MCF 10A (cell line): Measurements from ENCODE around the gene BNC2. TPM values are rescaled to one million over a fixed set of nuclear protein-coding genes. Genes with fewer than 3 reads are reported as not detected.

ENCODE experiments used
- BruUV-seq: library from RNA; stranded (reverse); fragments of 400-500 nt; replicated peaks from 2 replicates; lab custom pipeline; 2021; lab: Mats Ljungman, UMichigan
- CTCF ChIA-PET: fragments of 300-600 bp; sonication (Branson Sonifier 250); formaldehyde crosslinking; extraction: SDS; loops from one replicate; lab custom pipeline; 2021; ENCODE audit warnings: antibody characterized with exemption, inconsistent platforms; lab: Yijun Ruan, JAX
- POLR2A ChIA-PET: fragments of 300-600, 350-650 bp; sonication (Branson Sonifier 250); formaldehyde crosslinking; extraction: SDS; loops from one replicate; lab custom pipeline; 2020; ENCODE audit warnings: antibody characterized with exemption, inconsistent platforms; lab: Yijun Ruan, JAX
- DNase-seq: peaks from one replicate; pipeline ENCODE4 v3.0.0-alpha.2; 2018; ENCODE audit not compliant: unreplicated experiment
- H3K27ac Mint-ChIP-seq: one replicate; pipeline ENCODE4 v1.8.0; 2022; ENCODE audit warnings: mild to moderate bottlenecking, low read depth, mixed read lengths; ENCODE audit not compliant: unreplicated experiment
- H3K27me3 Mint-ChIP-seq: one replicate; pipeline ENCODE4 v1.8.0; 2022; ENCODE audit warnings: mixed read lengths; ENCODE audit not compliant: insufficient read depth, unreplicated experiment
- H3K36me3 Mint-ChIP-seq: one replicate; pipeline ENCODE4 v1.8.0; 2022; ENCODE audit warnings: mild to moderate bottlenecking, moderate library complexity, mixed read lengths; ENCODE audit not compliant: insufficient read depth, unreplicated experiment
- H3K4me1 Mint-ChIP-seq: one replicate; pipeline ENCODE4 v1.8.0; 2022; ENCODE audit warnings: mixed read lengths; ENCODE audit not compliant: insufficient read depth, unreplicated experiment
- H3K4me3 Mint-ChIP-seq: one replicate; pipeline ENCODE4 v1.8.0; 2022; ENCODE audit warnings: mild to moderate bottlenecking, moderate library complexity, mixed read lengths; ENCODE audit not compliant: unreplicated experiment
- H3K9me3 Mint-ChIP-seq: one replicate; pipeline ENCODE4 v1.8.0; 2022; ENCODE audit warnings: mixed read lengths; ENCODE audit not compliant: unreplicated experiment
- intact Hi-C: fragments of 100-400 bp; cut with micrococcal nuclease; formaldehyde crosslinking; loops from 2 replicates; pipeline ENCODE4 v1.14.1; 2022
- total RNA-seq: library from RNA; stranded (reverse); gene quantifications from 2 replicates; pipeline ENCODE4 v1.2.3, GENCODE V29; 2022
- TF ChIP-seq, protein P1 (sequence below): fragments of 200-600 bp; IDR thresholded peaks from one replicate; pipeline ENCODE4 v1.8.0; 2022; ENCODE audit warnings: antibody characterized with exemption, mild to moderate bottlenecking; ENCODE audit not compliant: unreplicated experiment

The BNC2 gene
- total RNA-seq, 1 experiment from 2014 or later, result not detected

DNA sequence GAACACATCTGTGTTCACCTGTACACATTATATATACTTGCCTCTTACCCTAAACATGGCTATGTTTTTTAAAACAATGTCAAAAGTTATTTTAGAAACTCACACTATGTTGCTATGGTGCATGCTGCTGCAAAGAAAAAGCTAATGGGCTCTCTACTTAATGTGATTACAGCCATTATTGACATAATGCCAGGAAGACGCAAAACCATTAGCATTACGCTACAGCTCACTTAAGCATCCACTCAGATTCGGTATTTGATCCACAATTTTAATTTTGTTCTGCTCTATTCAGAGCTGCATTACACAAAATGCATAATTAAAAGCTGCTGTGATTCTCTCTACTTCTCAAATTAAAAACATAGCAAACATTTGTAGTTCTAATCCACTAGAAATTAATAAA lies 395.2 kb downstream of the BNC2 start:
- H3K4me3 Mint-ChIP-seq, result no peak overlapping the region
- H3K27ac Mint-ChIP-seq, result no peak overlapping the region
- no peaks in the 10 kb centered on the region for H3K4me1 Mint-ChIP-seq
- TF ChIP-seq, protein P1, sequence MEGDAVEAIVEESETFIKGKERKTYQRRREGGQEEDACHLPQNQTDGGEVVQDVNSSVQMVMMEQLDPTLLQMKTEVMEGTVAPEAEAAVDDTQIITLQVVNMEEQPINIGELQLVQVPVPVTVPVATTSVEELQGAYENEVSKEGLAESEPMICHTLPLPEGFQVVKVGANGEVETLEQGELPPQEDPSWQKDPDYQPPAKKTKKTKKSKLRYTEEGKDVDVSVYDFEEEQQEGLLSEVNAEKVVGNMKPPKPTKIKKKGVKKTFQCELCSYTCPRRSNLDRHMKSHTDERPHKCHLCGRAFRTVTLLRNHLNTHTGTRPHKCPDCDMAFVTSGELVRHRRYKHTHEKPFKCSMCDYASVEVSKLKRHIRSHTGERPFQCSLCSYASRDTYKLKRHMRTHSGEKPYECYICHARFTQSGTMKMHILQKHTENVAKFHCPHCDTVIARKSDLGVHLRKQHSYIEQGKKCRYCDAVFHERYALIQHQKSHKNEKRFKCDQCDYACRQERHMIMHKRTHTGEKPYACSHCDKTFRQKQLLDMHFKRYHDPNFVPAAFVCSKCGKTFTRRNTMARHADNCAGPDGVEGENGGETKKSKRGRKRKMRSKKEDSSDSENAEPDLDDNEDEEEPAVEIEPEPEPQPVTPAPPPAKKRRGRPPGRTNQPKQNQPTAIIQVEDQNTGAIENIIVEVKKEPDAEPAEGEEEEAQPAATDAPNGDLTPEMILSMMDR, result no peak
- H3K9me3 Mint-ChIP-seq, result no peaks in the 10 kb centered on the region
- H3K36me3 Mint-ChIP-seq, result no peaks in the 10 kb centered on the region
- no TSS peak for BruUV-seq
- ChIA-PET POLR2A (interaction anchor here (0.5 to 0.6 kb wide), 2 partner anchors 158 to 245 kb away, joined by 3 read pairs; no protein-coding TSS in a partner anchor), CTCF (interaction anchor here (0.6 to 0.7 kb wide), 2 partner anchors 11 to 32 kb away, joined by 3 to 4 read pairs; no protein-coding TSS in a partner anchor)
- no peak for DNase-seq
- no peaks in the 10 kb centered on the region for H3K27me3 Mint-ChIP-seq
- intact Hi-C loops, result loop anchor here (10.0 kb wide), 1 partner anchor 280 kb away; no protein-coding TSS in a partner anchor

DNA sequence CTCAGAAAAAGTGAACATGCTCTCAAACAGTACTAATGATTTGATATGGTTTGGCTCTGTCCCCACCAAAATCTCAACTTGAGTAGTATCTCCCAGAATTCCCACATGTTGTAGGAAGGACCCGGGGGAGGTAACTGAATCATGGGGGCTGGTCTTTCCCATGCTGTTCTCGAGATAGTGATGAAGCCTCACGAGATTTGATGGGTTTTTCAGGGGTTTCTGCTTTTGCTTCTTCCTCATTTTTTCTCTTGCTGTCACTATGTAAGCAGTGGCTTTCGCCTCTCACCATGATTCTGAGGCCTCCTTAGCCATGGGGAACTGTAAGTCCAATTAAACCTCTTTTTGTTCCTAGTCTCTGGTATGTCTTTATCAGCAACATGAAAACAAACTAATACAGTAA lies 401.3 kb downstream of the BNC2 start:
- ChIA-PET CTCF (no interaction called here), POLR2A (no interaction called here)
- BruUV-seq, result no TSS peak

DNA sequence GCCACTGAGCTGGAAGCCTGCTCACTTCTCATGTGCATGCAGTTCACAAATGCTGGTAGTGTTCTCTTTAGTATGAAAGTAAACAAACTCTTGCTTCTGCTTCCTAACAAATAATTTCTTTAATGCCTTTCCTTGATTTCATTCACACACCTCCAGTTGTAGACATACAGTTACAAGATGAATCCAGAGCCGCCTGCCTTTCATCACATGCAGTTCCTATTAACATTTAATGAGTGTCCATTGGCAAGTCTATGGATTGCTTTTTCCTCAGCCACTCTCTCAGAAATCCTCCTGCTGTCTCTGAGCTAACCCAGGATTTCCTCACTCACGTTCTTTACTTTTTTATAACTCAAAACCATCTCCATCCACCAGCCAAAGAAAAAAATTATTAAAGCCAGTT lies 408.6 kb downstream of the BNC2 start:
- TF ChIP-seq, protein P1, result no peak
- intact Hi-C loops, result no loop called here
- Mint-ChIP-seq H3K27me3 (no peaks in the 10 kb centered on the region), H3K4me3 (no peak overlapping the region), H3K4me1 (peaks cover 10% of the 10 kb centered on the region), H3K9me3 (no peaks in the 10 kb centered on the region), H3K36me3 (no peaks in the 10 kb centered on the region), H3K27ac (no peak overlapping the region)
- no peak for DNase-seq
- ChIA-PET CTCF (interaction anchor here (0.7 to 1.1 kb wide), 2 partner anchors 95 to 205 kb away, joined by 3 read pairs; no protein-coding TSS in a partner anchor), POLR2A (interaction anchor here (0.7 kb wide), 1 partner anchor 130 kb away, joined by 3 read pairs; no protein-coding TSS in a partner anchor)
- no TSS peak for BruUV-seq

More for the DNA sequence above, 401.3 kb downstream of the BNC2 start:
- H3K9me3 Mint-ChIP-seq, result no peaks in the 10 kb centered on the region
- intact Hi-C loops, result no loop called here
- no peak overlapping the region for H3K4me3 Mint-ChIP-seq
- TF ChIP-seq, protein P1, result no peak
- no peaks in the 10 kb centered on the region for H3K4me1 Mint-ChIP-seq
- H3K36me3 Mint-ChIP-seq, result no peaks in the 10 kb centered on the region
- no peaks in the 10 kb centered on the region for H3K27me3 Mint-ChIP-seq
- no peak overlapping the region for H3K27ac Mint-ChIP-seq
- DNase-seq, result no peak

GRCh38 chr9:16461137-16461840 lies 409.2 kb downstream of the BNC2 start:
- ChIA-PET CTCF (interaction anchor here (1.1 kb wide), 1 partner anchor 204 kb away, joined by 3 read pairs; no protein-coding TSS in a partner anchor), POLR2A (interaction anchor here (0.7 kb wide), 1 partner anchor 130 kb away, joined by 3 read pairs; no protein-coding TSS in a partner anchor)
- no peaks in the 10 kb centered on the region for H3K27me3 Mint-ChIP-seq
- no peaks in the 10 kb centered on the region for H3K36me3 Mint-ChIP-seq
- H3K4me3 Mint-ChIP-seq, result no peak overlapping the region
- intact Hi-C loops, result no loop called here
- peaks cover 10% of the 10 kb centered on the region for H3K4me1 Mint-ChIP-seq
- H3K9me3 Mint-ChIP-seq, result no peaks in the 10 kb centered on the region
- DNase-seq, result no peak
- TF ChIP-seq, protein P1, result no peak
- no TSS peak for BruUV-seq
- H3K27ac Mint-ChIP-seq, result no peak overlapping the region
